ENCODE data around the gene PSMB8. TPM values are rescaled to one million over a fixed set of nuclear protein-coding genes. Genes with fewer than 3 reads are reported as not detected.
A peak's percentile ranks its signal among the peaks of the same experiment; 100 is the strongest.

Gene PSMB8
- total and polyA plus RNA-seq, 2 of the 4 experiments (the other 2 are of a cell fraction), result 31.6 to 33.3 TPM

DNA sequence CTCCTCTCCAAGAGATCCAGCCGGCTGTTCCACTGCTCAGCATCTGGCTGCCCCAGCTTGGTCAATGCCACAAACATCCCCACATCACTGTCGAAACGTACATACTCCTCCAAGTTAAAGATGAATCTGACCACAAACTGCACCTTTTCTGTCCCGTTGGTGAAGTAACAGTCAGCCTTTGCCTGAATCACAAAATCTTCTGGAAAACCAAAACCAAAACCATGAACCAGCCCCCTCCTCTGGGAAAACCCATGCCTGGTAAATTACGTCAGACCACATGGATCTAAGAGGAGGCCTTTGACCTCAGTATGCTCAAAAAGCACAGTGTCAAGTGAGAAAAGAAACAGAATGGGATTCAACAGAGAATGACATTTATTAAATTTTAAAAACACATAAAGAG is 28.7 kb downstream of the PSMB8 start:
- no peak overlapping the region for H4K8ac ChIP-seq (ENCODE audit: low read depth in 2 of 2, low read length in 2 of 2)
- no peak overlapping the region for H2AFZ ChIP-seq (replicated peaks; ENCODE audit: low read length, poor library complexity)
- POLR2A ChIA-PET (ENCODE audit: unreplicated experiment), result no interaction called here
- no peaks in the 10 kb centered on the region for H3K79me1 ChIP-seq (ENCODE audit: low read depth in 1 of 2, low read length in 2 of 2)
- H4K20me1 ChIP-seq (ENCODE audit: insufficient read depth, low read length), result no peaks in the 10 kb centered on the region
- no peak overlapping the region for H3K27ac ChIP-seq (ENCODE audit: insufficient read depth, low read length)
- H3K4ac ChIP-seq (ENCODE audit: low read depth, low read length), result no peak overlapping the region
- peak; percentile 14 for DNase-seq
- no peak overlapping the region for H2BK120ac ChIP-seq (ENCODE audit: low read depth, low read length)
- no peaks in the 10 kb centered on the region for H3K9me3 ChIP-seq (ENCODE audit: control insufficient read depth, insufficient read depth, low read length)
- no TSS peak for BruUV-seq (replicated peaks)
- no peak overlapping the region for H3K4me3 ChIP-seq (ENCODE audit: insufficient read depth, low read depth, low read length)
- no peak overlapping the region for H3K9ac ChIP-seq (ENCODE audit: low read depth, low read length)
- H4K91ac ChIP-seq (ENCODE audit: insufficient read depth, low read depth, low read length), result no peak overlapping the region
- H2AK5ac ChIP-seq (ENCODE audit: low read depth, low read length), result no peak overlapping the region
- no peak for ATAC-seq (ENCODE audit: low read depth)
- H3K9me1 ChIP-seq (ENCODE audit: insufficient read depth, low read length), result peaks cover 4% of the 10 kb centered on the region; the same call in 1 of the 2 replicates
- intact Hi-C loops (cut with micrococcal nuclease), result no loop called here
- no peak overlapping the region for H2BK15ac ChIP-seq (ENCODE audit: low read depth, low read length)
- H2AK9ac ChIP-seq (replicated peaks; ENCODE audit: low read depth, low read length, poor library complexity), result no peak overlapping the region
- CTCF ChIA-PET, result no interaction called here
- in situ Hi-C loops (cut with MboI; ENCODE audit: low sequenced_read_pairs), result no loop called here
- no peaks in the 10 kb centered on the region for H3K36me3 ChIP-seq (ENCODE audit: control insufficient read depth, insufficient read depth, low read length)
- H3K18ac ChIP-seq (ENCODE audit: low read depth, low read length), result no peak overlapping the region
- WGBS, 2 experiments (ENCODE audit: extremely low coverage in 2 of 2, insufficient read length in 1 of 2), result 80% methylated on average over 1 of the region's 5 CpGs; no CpG with 5 or more reads in 1 of the 2 experiments
- H3K14ac ChIP-seq (replicated peaks; ENCODE audit: low read depth, low read length), result no peak overlapping the region
- 0 out of 2 replicates have a peak, but pooled peaks cover 1% of the 10 kb centered on the region for H3K27me3 ChIP-seq (ENCODE audit: control insufficient read depth, insufficient read depth, low read length)
- H3K56ac ChIP-seq (ENCODE audit: extremely low read depth, insufficient read depth, low read length), result no peak overlapping the region
- no peak overlapping the region for H3K23ac ChIP-seq (ENCODE audit: low read depth, low read length)
- H2BK20ac ChIP-seq (ENCODE audit: low read depth, low read length), result no peak overlapping the region
- H4K5ac ChIP-seq (ENCODE audit: low read depth, low read length), result no peak overlapping the region
- H3K4me1 ChIP-seq (ENCODE audit: control insufficient read depth, insufficient read depth, low read length), result peaks cover 5% of the 10 kb centered on the region
- TF ChIP-seq CHD1 (IDR thresholded peaks at IDR 0.05; ENCODE audit: low read depth, low read length) (no peak), NFE2L2 (IDR thresholded peaks at IDR 0.05; ENCODE audit: low read depth, low read length) (no peak), RFX5 (IDR thresholded peaks at IDR 0.05; ENCODE audit: low read depth, low read length) (no peak), RAD21 (IDR thresholded peaks at IDR 0.05; ENCODE audit: low read length) (no peak)
- TF ChIP-seq, protein P1, sequence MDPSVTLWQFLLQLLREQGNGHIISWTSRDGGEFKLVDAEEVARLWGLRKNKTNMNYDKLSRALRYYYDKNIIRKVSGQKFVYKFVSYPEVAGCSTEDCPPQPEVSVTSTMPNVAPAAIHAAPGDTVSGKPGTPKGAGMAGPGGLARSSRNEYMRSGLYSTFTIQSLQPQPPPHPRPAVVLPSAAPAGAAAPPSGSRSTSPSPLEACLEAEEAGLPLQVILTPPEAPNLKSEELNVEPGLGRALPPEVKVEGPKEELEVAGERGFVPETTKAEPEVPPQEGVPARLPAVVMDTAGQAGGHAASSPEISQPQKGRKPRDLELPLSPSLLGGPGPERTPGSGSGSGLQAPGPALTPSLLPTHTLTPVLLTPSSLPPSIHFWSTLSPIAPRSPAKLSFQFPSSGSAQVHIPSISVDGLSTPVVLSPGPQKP (IDR thresholded peaks at IDR 0.05; ENCODE audit: borderline replicate concordance, low read depth, low read length), result no peak
- TF ChIP-seq, protein P2, sequence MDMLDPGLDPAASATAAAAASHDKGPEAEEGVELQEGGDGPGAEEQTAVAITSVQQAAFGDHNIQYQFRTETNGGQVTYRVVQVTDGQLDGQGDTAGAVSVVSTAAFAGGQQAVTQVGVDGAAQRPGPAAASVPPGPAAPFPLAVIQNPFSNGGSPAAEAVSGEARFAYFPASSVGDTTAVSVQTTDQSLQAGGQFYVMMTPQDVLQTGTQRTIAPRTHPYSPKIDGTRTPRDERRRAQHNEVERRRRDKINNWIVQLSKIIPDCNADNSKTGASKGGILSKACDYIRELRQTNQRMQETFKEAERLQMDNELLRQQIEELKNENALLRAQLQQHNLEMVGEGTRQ (IDR thresholded peaks at IDR 0.05; ENCODE audit: low read depth, low read length), result no peak
- TF ChIP-seq, protein P3, sequence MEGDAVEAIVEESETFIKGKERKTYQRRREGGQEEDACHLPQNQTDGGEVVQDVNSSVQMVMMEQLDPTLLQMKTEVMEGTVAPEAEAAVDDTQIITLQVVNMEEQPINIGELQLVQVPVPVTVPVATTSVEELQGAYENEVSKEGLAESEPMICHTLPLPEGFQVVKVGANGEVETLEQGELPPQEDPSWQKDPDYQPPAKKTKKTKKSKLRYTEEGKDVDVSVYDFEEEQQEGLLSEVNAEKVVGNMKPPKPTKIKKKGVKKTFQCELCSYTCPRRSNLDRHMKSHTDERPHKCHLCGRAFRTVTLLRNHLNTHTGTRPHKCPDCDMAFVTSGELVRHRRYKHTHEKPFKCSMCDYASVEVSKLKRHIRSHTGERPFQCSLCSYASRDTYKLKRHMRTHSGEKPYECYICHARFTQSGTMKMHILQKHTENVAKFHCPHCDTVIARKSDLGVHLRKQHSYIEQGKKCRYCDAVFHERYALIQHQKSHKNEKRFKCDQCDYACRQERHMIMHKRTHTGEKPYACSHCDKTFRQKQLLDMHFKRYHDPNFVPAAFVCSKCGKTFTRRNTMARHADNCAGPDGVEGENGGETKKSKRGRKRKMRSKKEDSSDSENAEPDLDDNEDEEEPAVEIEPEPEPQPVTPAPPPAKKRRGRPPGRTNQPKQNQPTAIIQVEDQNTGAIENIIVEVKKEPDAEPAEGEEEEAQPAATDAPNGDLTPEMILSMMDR (conservative IDR thresholded peaks at IDR 0.05; ENCODE audit: low read depth, low read length), result no peak
- H2BK5ac ChIP-seq (ENCODE audit: low read depth, low read length, poor library complexity, severe bottlenecking), result no peak overlapping the region
- H3K4me2 ChIP-seq (ENCODE audit: low read depth, low read length), result no peak overlapping the region
- dilution Hi-C loops (cut with HindIII; ENCODE audit: low sequenced_read_pairs, unreplicated experiment), result no loop called here

Measured in IMR-90 (cell line).